Mammary epithelial cell (primary cell): Measurements from ENCODE around the gene ATF5.

Experiments
- CTCF ChIP-seq, 2 donors: IDR thresholded peaks in 1 of 2; conservative IDR thresholded peaks in 1 of 2; 2 replicates each; pipeline ENCODE4 v1.5.1; 2011 to 2012; ENCODE audit warnings: inconsistent platforms in 2 of 2, low read length in 2 of 2, mild to moderate bottlenecking in 2 of 2, control low read depth in 1 of 2, low read depth in 1 of 2; ENCODE audit not compliant: insufficient read depth in 1 of 2; ENCODE audit errors: extremely low read depth in 1 of 2
- EZH2 ChIP-seq: IDR thresholded peaks from 2 replicates; pipeline ENCODE4 v1.6.1; 2012; ENCODE audit warnings: low read length, inconsistent platforms, borderline replicate concordance

GRCh38 chr19:49950956-49951526 lies 22.0 kb downstream of the ATF5 start:
- TF ChIP-seq CTCF (conservative IDR thresholded peaks at IDR 0.05 in 1 of 2, IDR thresholded peaks at IDR 0.05 in 1 of 2; ENCODE audit: extremely low read depth in 1 of 2, insufficient read depth in 1 of 2, low read depth in 1 of 2, low read length in 2 of 2) (no peak), EZH2 (no peak)
